Measurements from ENCODE around the gene TMEM54.

- TF ChIP-seq CTCF (IDR thresholded peaks at IDR 0.05) (no peak), POLR2A (IDR thresholded peaks at IDR 0.05) (no peak)
Measured at GRCh38 chr1:32894019-32894600, 7.1 kb downstream of the TMEM54 start.
